RWPE2 (cell line): ENCODE measurements around the gene GNAS-AS1.

ENCODE experiments used
- ATAC-seq: fragments of 200-7000 bp; cut with Tn5 transposase; 3 replicates; pipeline ENCODE4 v1.9.1; 2021; ENCODE audit warnings: low read depth
- DNase-seq: peaks from one replicate; pipeline ENCODE4 v3.0.0-alpha.2; 2020; ENCODE audit warnings: low spot score
- H3K27ac ChIP-seq: fragments of 450-650 bp; 2 replicates; pipeline ENCODE4 v1.5.1; 2017; ENCODE audit warnings: mild to moderate bottlenecking; ENCODE audit not compliant: poor library complexity, severe bottlenecking
- H3K27me3 ChIP-seq: fragments of 250-450 bp; sonication (Bioruptor Pico); 2 replicates; pipeline ENCODE4 v1.5.1; 2021; ENCODE audit warnings: mild to moderate bottlenecking, moderate library complexity; ENCODE audit not compliant: insufficient read depth, poor library complexity, severe bottlenecking
- H3K36me3 ChIP-seq: fragments of 250-450 bp; sonication (Bioruptor Pico); 2 replicates; pipeline ENCODE4 v1.5.1; 2020; ENCODE audit warnings: low read depth, mild to moderate bottlenecking, moderate library complexity
- H3K4me1 ChIP-seq: fragments of 250-450 bp; sonication (Bioruptor Pico); 2 replicates; pipeline ENCODE4 v1.5.1; 2021; ENCODE audit warnings: mild to moderate bottlenecking, moderate library complexity; ENCODE audit not compliant: insufficient read depth, poor library complexity, severe bottlenecking
- H3K4me3 ChIP-seq: fragments of 250-450 bp; sonication (Bioruptor Pico); 2 replicates; pipeline ENCODE4 v1.5.1; 2021; ENCODE audit warnings: mild to moderate bottlenecking, moderate library complexity; ENCODE audit not compliant: severe bottlenecking
- H3K9me3 ChIP-seq: fragments of 250-450 bp; sonication (Bioruptor Pico); 2 replicates; pipeline ENCODE4 v1.5.1; 2021; ENCODE audit warnings: mild to moderate bottlenecking, moderate library complexity; ENCODE audit not compliant: severe bottlenecking
- TF ChIP-seq, protein P1 (sequence below): fragments of 450-650 bp; IDR thresholded peaks from one replicate; pipeline ENCODE4 v1.5.1; 2017; ENCODE audit warnings: mild to moderate bottlenecking, moderate library complexity; ENCODE audit not compliant: poor library complexity, severe bottlenecking

Gene GNAS-AS1

GRCh38 chr20:58855506-58856389, 5.0 kb upstream of the GNAS-AS1 start:
- H3K27ac ChIP-seq = no peak overlapping the region
- H3K36me3 ChIP-seq = no peaks in the 10 kb centered on the region
- DNase-seq (no peak), ATAC-seq (peak; percentile 41)
- H3K4me1 ChIP-seq = no peaks in the 10 kb centered on the region
- H3K4me3 ChIP-seq = peak overlapping the region; percentile 11
- peaks cover 84% of the 10 kb centered on the region for H3K27me3 ChIP-seq
- TF ChIP-seq, protein P1, sequence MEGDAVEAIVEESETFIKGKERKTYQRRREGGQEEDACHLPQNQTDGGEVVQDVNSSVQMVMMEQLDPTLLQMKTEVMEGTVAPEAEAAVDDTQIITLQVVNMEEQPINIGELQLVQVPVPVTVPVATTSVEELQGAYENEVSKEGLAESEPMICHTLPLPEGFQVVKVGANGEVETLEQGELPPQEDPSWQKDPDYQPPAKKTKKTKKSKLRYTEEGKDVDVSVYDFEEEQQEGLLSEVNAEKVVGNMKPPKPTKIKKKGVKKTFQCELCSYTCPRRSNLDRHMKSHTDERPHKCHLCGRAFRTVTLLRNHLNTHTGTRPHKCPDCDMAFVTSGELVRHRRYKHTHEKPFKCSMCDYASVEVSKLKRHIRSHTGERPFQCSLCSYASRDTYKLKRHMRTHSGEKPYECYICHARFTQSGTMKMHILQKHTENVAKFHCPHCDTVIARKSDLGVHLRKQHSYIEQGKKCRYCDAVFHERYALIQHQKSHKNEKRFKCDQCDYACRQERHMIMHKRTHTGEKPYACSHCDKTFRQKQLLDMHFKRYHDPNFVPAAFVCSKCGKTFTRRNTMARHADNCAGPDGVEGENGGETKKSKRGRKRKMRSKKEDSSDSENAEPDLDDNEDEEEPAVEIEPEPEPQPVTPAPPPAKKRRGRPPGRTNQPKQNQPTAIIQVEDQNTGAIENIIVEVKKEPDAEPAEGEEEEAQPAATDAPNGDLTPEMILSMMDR = no peak
- H3K9me3 ChIP-seq = no peaks in the 10 kb centered on the region

DNA sequence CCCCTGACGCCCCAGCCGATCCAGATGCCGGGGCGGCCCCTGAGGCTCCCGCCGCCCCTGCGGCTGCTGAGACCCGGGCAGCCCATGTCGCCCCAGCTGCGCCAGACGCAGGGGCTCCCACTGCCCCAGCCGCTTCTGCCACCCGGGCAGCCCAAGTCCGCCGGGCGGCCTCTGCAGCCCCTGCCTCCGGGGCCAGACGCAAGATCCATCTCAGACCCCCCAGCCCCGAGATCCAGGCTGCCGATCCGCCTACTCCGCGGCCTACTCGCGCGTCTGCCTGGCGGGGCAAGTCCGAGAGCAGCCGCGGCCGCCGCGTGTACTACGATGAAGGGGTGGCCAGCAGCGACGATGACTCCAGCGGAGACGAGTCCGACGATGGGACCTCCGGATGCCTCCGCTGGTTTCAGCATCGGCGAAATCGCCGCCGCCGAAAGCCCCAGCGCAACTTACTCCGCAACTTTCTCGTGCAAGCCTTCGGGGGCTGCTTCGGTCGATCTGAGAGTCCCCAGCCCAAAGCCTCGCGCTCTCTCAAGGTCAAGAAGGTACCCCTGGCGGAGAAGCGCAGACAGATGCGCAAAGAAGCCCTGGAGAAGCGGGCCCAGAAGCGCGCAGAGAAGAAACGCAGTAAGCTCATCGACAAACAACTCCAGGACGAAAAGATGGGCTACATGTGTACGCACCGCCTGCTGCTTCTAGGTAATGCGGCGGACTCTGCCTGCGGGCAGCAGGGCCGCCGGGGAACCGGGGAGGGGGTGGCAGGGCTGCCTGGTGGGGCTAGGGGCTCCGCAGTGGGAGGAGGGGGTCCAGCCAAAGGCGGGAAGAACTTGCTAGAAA, 4.2 kb upstream of the GNAS-AS1 start:
- ATAC-seq (0 out of 3 replicates have a peak, but pooled peaks have one; percentile 2), DNase-seq (no peak)
- no peak overlapping the region for H3K4me3 ChIP-seq
- TF ChIP-seq, protein P1 = no peak
- no peaks in the 10 kb centered on the region for H3K9me3 ChIP-seq
- H3K27me3 ChIP-seq = peaks cover 78% of the 10 kb centered on the region
- no peaks in the 10 kb centered on the region for H3K36me3 ChIP-seq
- H3K4me1 ChIP-seq = peaks cover 1% of the 10 kb centered on the region
- H3K27ac ChIP-seq = no peak overlapping the region

GRCh38 chr20:58853976-58854637, 3.4 kb upstream of the GNAS-AS1 start:
- no peak for ATAC-seq
- peaks cover 2% of the 10 kb centered on the region; the same call in 1 of the 2 replicates for H3K36me3 ChIP-seq
- peaks cover 73% of the 10 kb centered on the region for H3K27me3 ChIP-seq
- no peak overlapping the region for H3K27ac ChIP-seq
- peaks cover 7% of the 10 kb centered on the region for H3K4me1 ChIP-seq
- H3K4me3 ChIP-seq = no peak overlapping the region
- H3K9me3 ChIP-seq = no peaks in the 10 kb centered on the region
- TF ChIP-seq, protein P1 = no peak
- no peak for DNase-seq

DNA sequence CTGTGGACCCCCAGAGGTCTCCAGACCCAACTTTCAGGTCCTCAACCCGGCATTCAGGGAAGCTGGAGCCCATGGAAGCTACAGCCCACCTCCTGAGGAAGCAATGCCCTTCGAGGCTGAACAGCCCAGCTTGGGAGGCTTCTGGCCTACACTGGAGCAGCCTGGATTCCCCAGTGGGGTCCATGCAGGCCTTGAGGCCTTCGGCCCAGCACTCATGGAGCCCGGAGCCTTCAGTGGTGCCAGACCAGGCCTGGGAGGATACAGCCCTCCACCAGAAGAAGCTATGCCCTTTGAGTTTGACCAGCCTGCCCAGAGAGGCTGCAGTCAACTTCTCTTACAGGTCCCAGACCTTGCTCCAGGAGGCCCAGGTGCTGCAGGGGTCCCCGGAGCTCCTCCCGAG, 2.8 kb upstream of the GNAS-AS1 start:
- Histone ChIP-seq H3K27ac (no peak overlapping the region), H3K4me3 (no peak overlapping the region), H3K27me3 (peaks cover 66% of the 10 kb centered on the region), H3K9me3 (no peaks in the 10 kb centered on the region), H3K4me1 (peaks cover 7% of the 10 kb centered on the region), H3K36me3 (peaks cover 8% of the 10 kb centered on the region)
- no peak for ATAC-seq
- TF ChIP-seq, protein P1 = no peak
- no peak for DNase-seq
